SK-N-SH (cell line): ENCODE results near the gene KAT8. TPM values are rescaled to one million over a fixed set of nuclear protein-coding genes. Genes with fewer than 3 reads are reported as not detected.

ENCODE experiments used
- CTCF ChIA-PET: fragments of 300-600, 350-600 bp; formaldehyde crosslinking; extraction: SDS; loops from one replicate; lab custom pipeline; 2021; lab: Yijun Ruan, JAX
- POLR2A ChIA-PET: fragments of 350-600 bp; sonication (Branson Sonifier 250); formaldehyde crosslinking; extraction: SDS; loops from one replicate; lab custom pipeline; 2020; ENCODE audit warnings: antibody characterized with exemption, inconsistent platforms; lab: Yijun Ruan, JAX
- DNase-seq: peaks from one replicate; pipeline ENCODE4 v3.0.0; 2012
- H2AFZ ChIP-seq: fragments of 200-600 bp; sonication (generic); 2 replicates; pipeline ENCODE4 v1.8.1; 2016; ENCODE audit warnings: antibody characterized with exemption, mild to moderate bottlenecking, low read depth
- H3F3A ChIP-seq: fragments of 200-600 bp; sonication (generic); replicated peaks from 2 replicates; pipeline ENCODE3; 2016; ENCODE audit warnings: antibody characterized with exemption, mild to moderate bottlenecking; ENCODE audit not compliant: insufficient read depth
- H3K27ac ChIP-seq, 2 experiments: fragments of 200-500 bp in 1 of 2; fragments of 200-600 bp in 1 of 2; sonication (Bioruptor generic) in 1 of 2; sonication (generic), shearing (Covaris generic) in 1 of 2; 2 replicates each; pipeline versions ENCODE4 v1.5.1 to v1.6.1; 2014 to 2016; ENCODE audit warnings: low read depth in 2 of 2, inconsistent platforms in 1 of 2, low read length in 1 of 2, mild to moderate bottlenecking in 1 of 2, mixed read lengths in 1 of 2
- H3K27me3 ChIP-seq: fragments of 200-600 bp; sonication (generic), shearing (Covaris generic); 2 replicates; pipeline ENCODE4 v1.6.1; 2016; ENCODE audit warnings: mixed run types; ENCODE audit not compliant: insufficient read depth
- H3K36me3 ChIP-seq, 2 experiments: fragments of 200-500 bp in 1 of 2; fragments of 200-600 bp in 1 of 2; sonication (Bioruptor generic) in 1 of 2; sonication (generic) in 1 of 2; replicated peaks in 1 of 2; 2 replicates each; pipeline versions ENCODE3 to v1.5.1; 2014 to 2016; ENCODE audit warnings: low read length in 1 of 2, mild to moderate bottlenecking in 1 of 2; ENCODE audit not compliant: insufficient read depth in 2 of 2, control insufficient read depth in 1 of 2
- H3K4me1 ChIP-seq, 2 experiments: fragments of 200-500 bp in 1 of 2; fragments of 200-600 bp in 1 of 2; sonication (Bioruptor generic) in 1 of 2; sonication (generic), shearing (Covaris generic) in 1 of 2; 2 replicates each; pipeline versions ENCODE4 v1.5.1 to v1.6.1; 2014 to 2016; ENCODE audit warnings: low read depth in 1 of 2, low read length in 1 of 2, mixed run types in 1 of 2; ENCODE audit not compliant: insufficient read depth in 2 of 2, control insufficient read depth in 1 of 2
- H3K4me2 ChIP-seq: fragments of 200-600 bp; sonication (generic), shearing (Covaris generic); 2 replicates; pipeline ENCODE4 v1.6.1; 2017; ENCODE audit warnings: mixed run types
- H3K4me3 ChIP-seq, 2 experiments: fragments of 200-500 bp in 1 of 2; fragments of 200-600 bp in 1 of 2; sonication (Bioruptor generic) in 1 of 2; sonication (generic), shearing (Covaris generic) in 1 of 2; 2 replicates each; pipeline versions ENCODE4 v1.5.1 to v1.8.1; 2014 to 2016; ENCODE audit warnings: low read depth in 2 of 2, inconsistent platforms in 1 of 2, low read length in 1 of 2, mild to moderate bottlenecking in 1 of 2, mixed read lengths in 1 of 2, moderate library complexity in 1 of 2
- H3K79me2 ChIP-seq: fragments of 200-600 bp; sonication (generic); 2 replicates; pipeline ENCODE4 v1.8.1; 2017; ENCODE audit warnings: mild to moderate bottlenecking; ENCODE audit not compliant: insufficient read depth
- H3K9ac ChIP-seq: fragments of 200-600 bp; sonication (generic); 2 replicates; pipeline ENCODE4 v1.6.1; 2017; ENCODE audit warnings: mixed run types
- H3K9me2 ChIP-seq: fragments of 200-600 bp; sonication (generic); 2 replicates; pipeline ENCODE4 v1.6.1; 2017; ENCODE audit warnings: mixed run types
- H3K9me3 ChIP-seq: fragments of 200-600 bp; sonication (generic); 2 replicates; pipeline ENCODE4 v1.6.1; 2017; ENCODE audit warnings: mixed run types, mild to moderate bottlenecking, moderate library complexity
- H4K20me1 ChIP-seq: fragments of 200-600 bp; sonication (generic); 2 replicates; pipeline ENCODE4 v1.6.1; 2017; ENCODE audit warnings: mild to moderate bottlenecking, mixed run types; ENCODE audit not compliant: insufficient read depth
- REST ChIP-seq: IDR thresholded peaks from 2 replicates; pipeline ENCODE4 v1.6.1; 2012; ENCODE audit warnings: mild to moderate bottlenecking, low read depth, low read length, moderate library complexity
- RFX5 ChIP-seq: IDR thresholded peaks from 2 replicates; pipeline ENCODE4 v1.6.1; 2012; ENCODE audit warnings: mild to moderate bottlenecking, improper control_type of control experiment, low read length
- TCF12 ChIP-seq: IDR thresholded peaks from 2 replicates; pipeline ENCODE4 v1.4.0; 2012
- USF2 ChIP-seq: fragments of 150-350 bp; IDR thresholded peaks from 2 replicates; pipeline ENCODE4 v1.6.1; 2017; ENCODE audit warnings: antibody characterized with exemption, low read length, low read depth, borderline replicate concordance
- YY1 ChIP-seq: IDR thresholded peaks from 2 replicates; pipeline ENCODE4 v1.4.0; 2012; ENCODE audit warnings: low read depth, mild to moderate bottlenecking
- WGBS: methylation state at CpG from one replicate; pipeline ENCODE4 v1.1.6; 2017; ENCODE audit warnings: low lambda C conversion rate; 5-methylcytosine and 5-hydroxymethylcytosine counted together
- polyA plus RNA-seq, 3 experiments: library from polyadenylated mRNA; depleted of rRNA; stranded (reverse); fragments of >200 nt; gene quantifications; 2 replicates each; pipeline ENCODE4 v1.2.3, GENCODE V29; 2012

The KAT8 gene
- polyA plus RNA-seq, 1 of the 3 experiments (the other 2 are of a cell fraction) = 52.0 TPM

- H3K27ac ChIP-seq = no peak overlapping the region
- no peak overlapping the region for H2AFZ ChIP-seq
- ChIA-PET POLR2A (no interaction called here), CTCF (interaction anchor here (1.6 kb wide), 1 partner anchor 64 kb away, joined by 5 read pairs; no protein-coding TSS in a partner anchor)
- H3K9ac ChIP-seq = no peak overlapping the region
- TF ChIP-seq YY1 (no peak), RFX5 (no peak), REST (no peak), USF2 (no peak)
- no peaks in the 10 kb centered on the region for H3K9me3 ChIP-seq
- DNase-seq = no peak
- 76% methylated on average over 4 of the region's 15 CpGs for WGBS
- no peak overlapping the region for H3K4me3 ChIP-seq
- H3K36me3 ChIP-seq = peaks cover 27 to 67% of the 10 kb centered on the region in 2 experiments
- H3K79me2 ChIP-seq = peaks cover 76% of the 10 kb centered on the region
- H3K27me3 ChIP-seq = no peaks in the 10 kb centered on the region
- H3K4me2 ChIP-seq = no peak overlapping the region
- peaks cover 3% of the 10 kb centered on the region for H3F3A ChIP-seq
- H3K9me2 ChIP-seq = no peaks in the 10 kb centered on the region
- peaks cover 12% of the 10 kb centered on the region; the same call in 1 of the 2 replicates for H4K20me1 ChIP-seq
- H3K4me1 ChIP-seq = peaks cover 2 to 8% of the 10 kb centered on the region in 2 experiments; a peak in 3 of 4 replicates
Observed at GRCh38 chr16:31078597-31079341, 38.7 kb upstream of the KAT8 start.

- CTCF ChIA-PET = interaction anchor here (0.5 to 1.6 kb wide), 3 partner anchors 21 to 266 kb away, joined by 4 to 5 read pairs (median 4); no protein-coding TSS in a partner anchor
- TF ChIP-seq TCF12 = no peak
- H3K27me3 ChIP-seq = no peaks in the 10 kb centered on the region
Observed at GRCh38 chr16:31079342-31079944, 38.0 kb upstream of the KAT8 start.

More at GRCh38 chr16:31079342-31079944, 38.0 kb upstream of the KAT8 start:
- H2AFZ ChIP-seq = no peak overlapping the region
- H3K9ac ChIP-seq = no peak overlapping the region
- WGBS = 75% methylated on average over 5 of the region's 13 CpGs
- H3K9me2 ChIP-seq = no peaks in the 10 kb centered on the region
- no peak overlapping the region for H3K4me3 ChIP-seq
- peaks cover 12% of the 10 kb centered on the region; the same call in 1 of the 2 replicates for H4K20me1 ChIP-seq
- no peak overlapping the region for H3K27ac ChIP-seq
- H3K36me3 ChIP-seq = peaks cover 27 to 72% of the 10 kb centered on the region in 2 experiments
- H3F3A ChIP-seq = no peaks in the 10 kb centered on the region
- POLR2A ChIA-PET = no interaction called here
- H3K4me1 ChIP-seq = peaks cover 2 to 8% of the 10 kb centered on the region in 2 experiments; a peak in 3 of 4 replicates
- H3K79me2 ChIP-seq = peaks cover 75% of the 10 kb centered on the region
- H3K9me3 ChIP-seq = no peaks in the 10 kb centered on the region
- H3K4me2 ChIP-seq = no peak overlapping the region
- DNase-seq = no peak
